Raji (cell line): Measurements from ENCODE around the gene CCDC85A.

Source experiments
- POLR2A ChIP-seq: IDR thresholded peaks from 2 replicates; pipeline ENCODE4 v1.6.1; 2011; ENCODE audit warnings: low read depth, low read length, control low read depth; ENCODE audit not compliant: insufficient read depth

CCDC85A gene

DNA sequence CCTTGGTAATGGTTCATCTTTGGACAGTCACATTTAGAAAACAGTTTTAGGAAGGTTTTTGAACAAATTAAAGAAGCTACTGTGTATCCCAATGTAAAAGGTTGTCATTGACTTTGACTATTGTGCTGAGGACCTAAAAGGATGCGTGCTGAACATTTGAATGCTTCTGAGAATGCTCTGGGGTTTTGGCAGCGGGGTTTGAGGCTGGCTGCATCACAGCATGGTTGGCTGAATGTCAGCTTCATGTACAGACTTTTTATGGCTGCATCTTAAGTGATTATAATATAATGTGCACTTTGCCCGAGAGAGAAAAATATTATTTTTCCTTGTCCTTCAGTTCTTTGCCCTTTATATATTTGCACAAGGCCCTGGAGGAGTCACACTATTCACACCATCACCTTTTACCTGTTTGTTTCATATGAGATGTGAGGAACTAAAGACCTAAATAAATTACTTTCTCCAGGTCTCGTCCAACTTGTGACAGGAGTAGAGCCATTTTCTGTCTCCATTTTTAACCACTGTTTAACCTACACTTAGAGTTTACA, 125.9 kb downstream of the CCDC85A start:
- no peak for TF ChIP-seq POLR2A

DNA sequence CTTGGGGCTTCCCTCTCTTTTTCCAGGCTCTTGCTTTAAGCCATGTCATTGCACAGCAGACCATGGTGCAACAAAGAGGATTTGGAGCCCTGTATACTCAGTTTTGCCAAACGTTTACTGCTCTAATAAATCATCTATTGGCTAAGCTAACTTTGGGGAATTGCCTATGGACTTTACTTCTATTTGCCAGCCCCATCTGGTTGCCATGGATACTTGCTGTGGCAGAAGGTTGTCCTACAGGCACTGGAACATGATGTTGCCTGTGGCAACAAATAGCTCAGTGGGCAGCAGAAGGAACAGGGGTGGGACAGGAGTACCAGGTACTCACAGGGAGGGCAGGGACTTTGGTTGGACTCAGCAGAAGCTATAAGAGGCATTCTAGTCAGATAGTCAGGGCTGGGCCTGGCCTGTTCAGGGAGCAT, 129.7 kb downstream of the CCDC85A start:
- no peak for TF ChIP-seq POLR2A

DNA sequence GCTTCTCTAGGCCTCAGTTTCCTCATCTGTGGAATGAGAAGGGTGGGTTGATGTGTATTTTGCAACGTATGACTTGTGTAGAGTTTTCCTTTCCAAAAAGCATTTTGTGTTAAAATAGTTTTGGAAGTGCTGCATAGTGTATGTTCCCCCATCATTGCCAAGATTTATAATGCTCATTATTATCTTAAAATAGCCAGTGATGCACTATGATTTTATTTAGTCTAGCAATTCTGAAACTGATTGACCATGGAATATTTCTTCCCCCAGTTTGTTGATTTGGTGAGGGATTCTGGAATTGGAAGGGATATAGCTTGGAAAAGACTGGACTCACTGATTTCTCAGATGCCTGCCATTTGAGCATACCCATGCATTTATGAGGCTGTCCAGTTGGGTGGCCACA, 130.6 kb downstream of the CCDC85A start:
- no peak for TF ChIP-seq POLR2A

DNA sequence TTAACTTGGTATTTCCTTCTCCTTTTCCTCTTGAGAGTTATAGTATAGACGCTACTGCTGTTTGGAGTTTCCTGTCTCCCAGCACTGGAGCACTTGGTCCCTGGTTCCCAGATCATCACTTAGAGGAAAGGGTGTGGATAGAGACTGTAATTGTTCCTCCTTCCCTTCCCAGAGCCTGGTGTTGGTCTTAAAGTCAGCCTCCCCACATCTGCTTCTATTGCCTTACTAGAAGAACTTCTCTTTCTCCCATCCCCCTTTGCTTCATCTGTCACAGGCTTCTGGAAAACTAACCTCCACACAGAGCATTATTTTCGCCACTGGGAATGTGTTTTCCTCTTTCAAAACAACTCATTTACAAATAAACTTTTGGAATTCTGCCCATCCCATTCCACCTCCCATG, 131.0 kb downstream of the CCDC85A start:
- TF ChIP-seq POLR2A, result no peak

DNA sequence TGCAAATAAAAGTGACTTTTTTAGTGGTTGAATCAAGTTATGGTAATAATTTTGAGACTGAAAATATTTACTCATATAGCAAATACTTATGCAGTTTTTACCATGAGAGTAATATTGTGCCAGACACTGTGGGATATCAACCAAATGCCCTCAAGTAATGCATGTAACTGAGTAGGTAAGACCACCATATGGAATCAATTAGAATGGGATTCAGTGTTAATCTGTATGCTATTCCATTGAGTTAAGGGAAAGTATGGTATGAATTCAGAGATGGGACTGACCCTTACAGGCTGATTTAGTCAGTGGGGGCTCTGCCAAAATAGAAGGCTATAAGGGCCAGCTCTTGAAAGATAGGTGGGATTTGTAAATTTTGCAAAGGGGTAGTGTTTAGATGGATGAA, 131.6 kb downstream of the CCDC85A start:
- TF ChIP-seq POLR2A, result no peak

DNA sequence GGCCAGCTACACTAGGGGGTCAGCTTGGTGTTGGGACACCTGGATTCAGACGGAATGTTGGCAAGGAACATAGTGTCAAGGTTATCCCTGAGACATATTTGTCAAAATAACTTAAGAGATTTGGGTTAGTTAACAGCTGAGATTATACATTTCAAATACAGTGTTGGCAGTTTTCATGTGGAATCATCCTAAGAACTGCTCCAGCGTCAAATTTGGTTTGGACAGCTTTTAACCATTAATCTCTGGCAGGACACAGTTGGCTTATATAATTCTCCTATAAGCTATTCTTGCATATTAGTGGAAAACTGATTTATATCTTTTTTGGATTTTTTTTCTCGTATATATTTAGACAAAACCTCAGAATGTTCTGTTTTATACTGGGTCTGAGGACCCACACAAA, 132.2 kb downstream of the CCDC85A start:
- TF ChIP-seq POLR2A, result no peak

DNA sequence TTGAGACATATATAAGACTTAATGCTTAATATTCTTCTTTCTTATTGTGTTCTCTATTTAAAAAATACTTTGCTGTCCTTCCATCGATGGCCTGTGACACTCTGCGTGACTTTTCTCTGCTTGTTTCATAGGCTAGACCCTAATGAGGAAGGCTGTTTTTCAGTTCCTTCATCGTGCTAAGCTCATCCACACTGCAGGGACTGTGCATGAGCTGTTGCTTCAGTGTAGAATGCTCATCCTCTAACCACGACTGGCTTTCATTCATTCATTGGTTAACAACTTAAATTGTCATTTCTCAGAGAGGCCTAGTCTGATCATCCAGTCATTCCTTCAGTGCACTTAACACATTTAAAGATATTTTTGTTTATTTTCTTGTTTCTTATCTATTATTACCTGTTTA, 134.4 kb downstream of the CCDC85A start:
- no peak for TF ChIP-seq POLR2A

DNA sequence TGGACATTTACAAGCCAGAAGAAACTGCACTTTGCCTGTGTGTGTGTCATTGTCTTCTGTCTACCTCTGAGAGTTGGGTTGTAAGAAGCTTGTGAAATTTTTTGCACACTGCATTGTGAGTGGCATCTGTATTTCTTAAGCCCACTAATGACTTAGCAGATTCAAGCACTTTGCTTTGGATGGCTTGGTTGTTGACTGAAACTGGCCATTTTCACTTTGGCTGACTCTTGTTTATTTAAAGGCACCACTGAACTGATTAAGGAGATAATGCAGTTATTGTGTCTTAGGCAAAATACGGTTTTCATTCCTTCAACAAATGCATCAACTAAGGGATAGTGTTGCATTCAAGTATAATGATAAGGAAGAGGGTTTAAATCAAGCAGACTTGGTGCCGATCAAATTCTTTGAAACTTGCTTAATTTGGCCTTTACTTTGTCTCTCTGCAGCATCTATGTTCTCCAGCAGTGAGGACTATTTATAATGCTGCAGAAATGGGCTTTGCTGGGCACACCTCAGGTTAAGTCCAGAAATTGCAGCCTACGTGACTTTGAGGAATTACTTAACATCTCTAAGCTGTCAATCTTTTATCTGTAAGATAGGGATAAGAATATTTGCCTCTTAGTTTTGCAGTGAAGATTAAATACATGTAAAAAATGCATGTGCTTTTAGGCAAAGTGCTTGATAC, 142.0 kb downstream of the CCDC85A start:
- TF ChIP-seq POLR2A, result no peak

DNA sequence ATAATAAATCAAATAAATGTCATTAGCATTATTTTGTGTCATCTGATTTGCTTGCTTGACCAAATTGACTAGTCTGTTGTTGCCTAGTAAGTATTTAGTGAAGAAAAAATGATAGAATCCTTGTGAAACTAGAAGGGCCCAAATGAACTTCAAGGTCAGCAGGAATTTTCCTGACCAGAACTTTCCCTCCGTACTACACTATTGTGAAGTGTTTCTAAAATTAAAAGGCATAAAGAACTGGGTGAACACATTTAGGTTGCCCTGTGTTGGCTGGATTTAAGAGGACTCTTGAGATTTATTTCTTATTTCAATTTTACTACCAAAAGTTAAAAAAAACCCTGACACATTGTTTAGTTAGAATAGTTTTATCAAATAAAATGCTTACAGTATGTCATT, 142.6 kb downstream of the CCDC85A start:
- TF ChIP-seq POLR2A, result no peak

DNA sequence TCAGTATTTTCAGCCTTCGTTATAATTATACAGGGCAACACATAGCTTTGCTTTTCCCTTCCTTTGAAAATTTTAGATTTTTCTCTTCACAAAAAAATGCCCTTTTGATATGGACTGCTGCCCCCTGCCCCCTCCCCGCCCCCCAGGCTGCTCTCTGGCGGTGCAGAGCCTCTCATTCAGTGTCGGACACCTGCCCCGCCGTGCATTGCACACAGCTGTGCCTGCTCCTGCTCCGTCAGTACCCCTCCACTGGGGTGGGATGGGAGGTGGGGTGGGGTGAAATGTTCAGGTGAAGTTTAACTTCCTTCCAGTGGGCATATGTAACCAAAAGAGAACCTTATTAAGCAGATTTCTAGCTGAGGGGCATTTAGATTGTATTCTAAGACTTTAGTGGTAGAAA, 148.0 kb downstream of the CCDC85A start:
- no peak for TF ChIP-seq POLR2A

DNA sequence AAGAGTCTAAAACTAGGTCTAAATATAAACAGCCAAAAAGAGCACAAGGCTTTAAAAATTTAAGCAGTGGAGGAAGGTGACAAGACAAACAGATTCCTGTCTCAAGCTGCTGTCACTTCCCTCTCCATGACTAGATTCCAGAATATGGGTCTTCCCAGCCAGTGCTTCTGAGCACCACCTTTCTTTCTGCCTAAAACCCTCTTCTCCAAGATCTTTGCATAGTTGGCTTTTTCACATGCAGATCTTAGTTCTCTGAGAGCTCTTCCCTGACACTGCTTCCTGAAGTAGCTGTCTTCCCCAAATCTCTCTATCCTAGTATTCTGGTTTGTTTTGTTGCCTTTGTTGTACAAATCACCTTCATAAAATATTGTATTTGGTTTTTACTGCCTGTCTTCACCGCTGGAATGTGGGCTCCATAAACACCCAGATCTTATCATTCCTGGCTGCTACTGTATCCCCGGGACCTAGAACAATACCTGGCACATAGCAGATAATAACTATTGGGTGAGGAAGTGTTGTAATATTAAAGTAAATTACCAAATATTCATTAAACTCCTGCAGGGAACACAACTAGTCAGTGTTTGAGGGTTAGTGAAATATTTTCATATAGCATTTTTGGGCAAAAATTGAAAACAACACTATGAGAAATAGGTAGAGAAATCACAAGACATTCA, 150.2 kb downstream of the CCDC85A start:
- no peak for TF ChIP-seq POLR2A

DNA sequence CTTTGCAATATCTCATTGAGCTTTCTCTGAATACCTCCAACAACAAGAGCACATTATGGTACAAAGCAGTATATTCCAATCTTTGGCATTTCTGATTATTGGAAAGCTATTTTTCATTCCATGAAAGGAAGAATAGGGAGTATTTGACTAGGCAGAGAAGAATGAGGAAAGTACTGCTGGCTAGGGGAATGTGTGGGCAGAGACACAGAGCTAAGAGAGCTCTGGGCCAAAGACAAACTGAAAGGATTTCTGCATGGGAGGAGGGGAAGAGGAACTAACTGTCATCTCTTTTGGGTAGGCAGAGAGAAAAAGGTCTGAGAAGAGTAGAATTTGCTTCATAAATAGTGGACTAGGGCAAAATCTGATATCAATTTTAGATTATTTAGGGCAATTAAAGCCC, 150.8 kb downstream of the CCDC85A start:
- TF ChIP-seq POLR2A, result no peak

DNA sequence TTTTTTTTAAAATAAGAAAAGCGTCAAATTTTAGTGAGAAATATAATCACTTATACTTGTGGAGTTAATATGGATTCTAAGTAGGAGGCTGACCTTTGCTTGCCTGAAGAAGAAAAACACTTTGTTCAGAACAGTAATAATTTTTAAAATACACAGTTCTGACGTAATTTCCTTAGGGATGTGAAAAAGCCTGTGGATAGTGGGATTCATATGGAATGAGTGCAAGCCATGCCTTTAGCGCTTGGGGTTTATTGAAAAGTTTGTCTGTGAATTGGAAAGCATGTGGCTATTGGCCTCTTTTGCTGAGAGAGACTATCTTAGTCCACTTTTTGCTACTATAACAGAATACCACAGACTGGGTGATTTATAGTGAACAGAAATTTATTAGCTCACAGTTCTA, 151.3 kb downstream of the CCDC85A start:
- no peak for TF ChIP-seq POLR2A

DNA sequence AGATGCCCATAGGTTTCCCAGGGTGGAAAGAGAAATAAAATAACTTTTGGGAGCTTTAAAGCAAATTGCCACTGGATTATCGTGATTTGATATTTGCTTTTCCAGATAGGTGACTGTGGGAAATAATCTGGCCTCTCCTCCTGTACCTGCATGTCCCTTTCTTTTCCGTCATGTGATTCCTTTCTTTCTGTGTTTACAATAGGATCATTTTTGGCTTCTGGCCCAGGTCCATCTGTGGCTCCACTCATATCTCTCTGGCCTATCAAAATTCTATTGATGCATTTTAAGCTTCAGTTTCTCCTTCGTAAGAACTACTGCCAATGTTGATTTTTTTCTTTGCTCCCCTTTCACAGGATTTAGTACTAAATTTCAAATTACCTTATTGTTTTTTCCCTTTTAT, 153.6 kb downstream of the CCDC85A start:
- no peak for TF ChIP-seq POLR2A

DNA sequence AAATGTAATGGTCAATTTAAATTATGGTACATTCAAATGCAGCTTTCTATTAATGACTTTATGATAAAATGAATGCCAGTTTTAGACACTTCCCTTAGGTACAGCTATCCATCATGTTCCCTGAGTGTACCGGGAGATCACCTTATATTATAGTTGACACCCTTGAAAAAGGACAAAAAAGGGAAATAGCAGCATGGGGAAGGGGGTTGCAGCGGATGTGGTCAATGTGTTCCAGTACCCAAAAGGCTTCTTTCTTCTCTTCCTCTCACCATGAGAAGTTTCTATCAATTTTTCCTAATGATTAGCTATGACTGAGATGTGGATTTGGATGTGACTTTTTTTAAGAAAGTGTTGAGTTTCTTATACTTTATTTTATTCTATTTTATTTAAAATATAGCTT, 154.4 kb downstream of the CCDC85A start:
- TF ChIP-seq POLR2A, result no peak

DNA sequence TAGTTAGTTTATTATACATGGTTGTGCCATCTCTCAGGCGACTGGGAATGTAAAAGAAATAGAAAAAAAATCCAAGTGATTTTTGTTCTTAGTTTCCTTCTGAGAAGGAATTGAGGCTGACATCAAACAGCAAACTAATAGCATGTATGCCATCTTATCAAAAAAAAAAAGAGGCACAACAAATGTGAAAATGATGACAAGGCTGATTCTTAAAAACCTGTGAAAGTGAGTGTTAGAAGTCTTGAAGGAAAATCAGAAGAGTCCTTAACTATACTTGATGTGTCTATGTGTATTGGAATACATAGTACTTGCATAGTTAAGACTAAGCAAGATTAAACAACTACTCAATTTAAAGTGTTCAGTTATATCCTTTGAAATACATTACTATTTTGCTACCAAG, 161.0 kb downstream of the CCDC85A start:
- TF ChIP-seq POLR2A, result no peak
